Omental fat pad (tissue), 4 donors: Measurements from ENCODE around the gene BAHCC1. TPM values are rescaled to one million over a fixed set of nuclear protein-coding genes. Genes with fewer than 3 reads are reported as not detected.

ENCODE experiments used
- ATAC-seq: fragments of 150-250 bp; one replicate; pipeline ENCODE4 v1.9.1; 2016; ENCODE audit warnings: mild to moderate bottlenecking, moderate library complexity; ENCODE audit not compliant: low FRiP score
- DNase-seq: peaks from one replicate; pipeline ENCODE4 v3.0.0-alpha.2; 2019; ENCODE audit warnings: low spot score
- CTCF ChIP-seq, 3 donors: fragments of 450-650 bp; IDR thresholded peaks; one replicate each; pipeline ENCODE4 v1.5.1; 2016 to 2017; ENCODE audit warnings: antibody characterized with exemption in 3 of 3, mild to moderate bottlenecking in 3 of 3, moderate library complexity in 2 of 3
- total RNA-seq, 4 donors: library from RNA; depleted of rRNA; stranded (reverse); fragments of >200 nt; gene quantifications; one replicate each; pipeline ENCODE4 v1.1.0, GENCODE V29; 2016

BAHCC1 gene
- total RNA-seq, 4 donors from 2014 or later, result 4.8 to 20.8 (median 7.1) TPM

DNA sequence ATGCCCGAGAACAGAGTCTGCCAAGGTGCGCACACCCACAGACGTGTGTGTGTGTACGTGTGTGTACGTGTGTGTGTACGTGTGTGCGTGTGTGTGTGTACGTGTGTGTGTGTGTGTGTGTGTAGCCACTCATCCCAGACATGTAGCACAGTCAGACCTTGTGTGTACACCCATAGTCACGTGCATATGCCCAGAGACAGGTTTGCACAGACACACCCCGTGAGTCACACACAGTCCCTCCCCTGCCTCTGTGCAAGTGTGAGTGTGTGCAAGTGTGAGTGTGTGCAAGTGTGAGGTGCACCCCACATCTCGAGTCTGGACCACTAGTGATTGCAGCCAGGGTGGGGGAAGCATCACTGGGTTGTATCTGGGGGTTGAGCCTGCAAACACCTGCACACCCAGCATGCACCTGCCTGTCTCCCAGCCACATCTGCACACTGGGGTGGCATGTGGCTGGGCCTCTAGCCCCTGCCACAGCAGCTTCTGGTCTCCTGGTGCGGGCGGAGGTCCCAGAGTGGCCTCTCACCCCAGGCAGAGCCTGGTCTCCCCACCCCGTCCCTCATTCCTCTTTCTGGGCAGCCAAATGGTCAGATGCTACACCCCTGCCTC lies 23.6 kb downstream of the BAHCC1 start:
- no peak for TF ChIP-seq CTCF (IDR thresholded peaks at IDR 0.05)

GRCh38 chr17:81419319-81419885 lies 24.1 kb downstream of the BAHCC1 start:
- TF ChIP-seq CTCF (IDR thresholded peaks at IDR 0.05), result no peak
- ATAC-seq (peak; percentile 80), DNase-seq (peak; percentile 60)

More for the DNA sequence above, 23.6 kb downstream of the BAHCC1 start:
- ATAC-seq (peak; percentile 25), DNase-seq (no peak)

- ATAC-seq (no peak), DNase-seq (no peak)
- TF ChIP-seq CTCF (IDR thresholded peaks at IDR 0.05), result no peak
Observed at GRCh38 chr17:81419886-81420768, 24.9 kb downstream of the BAHCC1 start.

DNA sequence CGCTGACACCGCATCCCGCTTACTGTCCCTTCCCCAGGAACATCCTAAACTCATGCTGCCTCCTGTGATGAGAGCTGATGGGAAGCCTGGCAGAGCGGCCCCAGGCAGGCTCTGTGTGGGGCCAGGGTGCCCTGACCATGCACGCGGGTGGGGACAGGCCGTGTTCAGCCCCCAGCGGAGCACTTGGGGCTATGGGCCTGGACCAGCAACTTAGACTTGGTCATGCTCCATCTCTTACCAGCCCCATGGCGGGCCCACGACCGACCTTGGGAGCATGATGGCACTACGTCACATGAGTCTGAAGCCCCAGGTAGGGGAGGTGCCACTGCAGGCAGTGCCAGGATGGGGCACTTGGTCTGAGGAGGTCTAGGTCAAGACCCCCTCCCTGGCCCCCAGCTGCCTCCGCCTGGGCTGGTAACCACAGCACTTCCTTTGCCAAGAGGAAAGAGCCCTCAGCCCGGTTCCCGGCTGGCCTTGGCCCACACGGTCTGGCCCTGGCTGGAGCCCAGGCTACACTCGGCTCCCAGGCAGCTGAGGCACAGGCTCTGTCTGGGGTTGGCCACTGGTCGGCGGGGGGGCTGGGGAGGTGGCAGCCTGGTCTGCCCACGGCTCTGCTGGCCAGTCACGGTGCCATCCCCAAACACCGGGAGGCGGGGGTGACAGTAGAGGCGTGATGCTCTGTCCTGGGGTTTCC lies 25.7 kb downstream of the BAHCC1 start:
- TF ChIP-seq CTCF (IDR thresholded peaks at IDR 0.05), result no peak
- DNase-seq (no peak), ATAC-seq (no peak)

GRCh38 chr17:81422776-81423697 lies 27.8 kb downstream of the BAHCC1 start:
- ATAC-seq (peak; percentile 81), DNase-seq (no peak)
- no peak for TF ChIP-seq CTCF (IDR thresholded peaks at IDR 0.05)

- ATAC-seq, result no peak
- no peak for TF ChIP-seq CTCF (IDR thresholded peaks at IDR 0.05)
- DNase-seq, result no peak
Observed at GRCh38 chr17:81423698-81424071, 28.4 kb downstream of the BAHCC1 start.
